Measurements from ENCODE around the gene CDC42BPB.
"Not testable (repeated sequence)": the region's sequence is repeated elsewhere in the genome, so short reads cannot be mapped to it uniquely, and the experiment has no call there.

The CDC42BPB gene

GRCh38 chr14:102899516-102899900 lies 157.8 kb downstream of the CDC42BPB start:
- no peak for DNase-seq (ENCODE audit: low read depth)
- TF ChIP-seq CTCF (IDR thresholded peaks at IDR 0.05; ENCODE audit: low read depth, low read length, missing control alignments), result no peak
- H3K4me3 ChIP-seq (ENCODE audit: low read depth, low read length), result no peak overlapping the region

- TF ChIP-seq CTCF (IDR thresholded peaks at IDR 0.05; ENCODE audit: low read depth, low read length, missing control alignments), result no peak
- no peak overlapping the region for H3K4me3 ChIP-seq (ENCODE audit: low read depth, low read length)
- no peak for DNase-seq (ENCODE audit: low read depth)
Observed at GRCh38 chr14:102898776-102899515, 158.4 kb downstream of the CDC42BPB start.

- no peak for TF ChIP-seq CTCF (IDR thresholded peaks at IDR 0.05; ENCODE audit: low read depth, low read length, missing control alignments)
- no peak for DNase-seq (ENCODE audit: low read depth)
Observed at GRCh38 chr14:102898298-102898697, 159.1 kb downstream of the CDC42BPB start.

GRCh38 chr14:102897299-102898027 lies 159.9 kb downstream of the CDC42BPB start:
- TF ChIP-seq CTCF (IDR thresholded peaks at IDR 0.05; ENCODE audit: low read depth, low read length, missing control alignments), result no peak

More at GRCh38 chr14:102898298-102898697, 159.1 kb downstream of the CDC42BPB start:
- no peak overlapping the region for H3K4me3 ChIP-seq (ENCODE audit: low read depth, low read length)

GRCh38 chr14:102896735-102897134 lies 160.6 kb downstream of the CDC42BPB start:
- not testable (repeated sequence) for H3K4me3 ChIP-seq (ENCODE audit: low read depth, low read length); DNase-seq (ENCODE audit: low read depth)

More at GRCh38 chr14:102897299-102898027, 159.9 kb downstream of the CDC42BPB start:
- DNase-seq (ENCODE audit: low read depth), result no peak
- no peak overlapping the region for H3K4me3 ChIP-seq (ENCODE audit: low read depth, low read length)

GRCh38 chr14:102893452-102893851 lies 163.9 kb downstream of the CDC42BPB start:
- TF ChIP-seq CTCF (IDR thresholded peaks at IDR 0.05; ENCODE audit: low read depth, low read length, missing control alignments), result no peak
- H3K4me3 ChIP-seq (ENCODE audit: low read depth, low read length), result no peak overlapping the region
- DNase-seq (ENCODE audit: low read depth), result no peak

GRCh38 chr14:102892651-102893050 lies 164.7 kb downstream of the CDC42BPB start:
- no peak for TF ChIP-seq CTCF (IDR thresholded peaks at IDR 0.05; ENCODE audit: low read depth, low read length, missing control alignments)
- no peak for DNase-seq (ENCODE audit: low read depth)
- H3K4me3 ChIP-seq (ENCODE audit: low read depth, low read length), result no peak overlapping the region
